DMS79 treated with DMSO at 0.1 percent for 48 hours (cell line): ENCODE measurements around the gene SPP1.

Experiments
- DNase-seq: peaks from one replicate; lab custom pipeline; 2025; lab: John Stamatoyannopoulos, UW

SPP1 gene

DNA sequence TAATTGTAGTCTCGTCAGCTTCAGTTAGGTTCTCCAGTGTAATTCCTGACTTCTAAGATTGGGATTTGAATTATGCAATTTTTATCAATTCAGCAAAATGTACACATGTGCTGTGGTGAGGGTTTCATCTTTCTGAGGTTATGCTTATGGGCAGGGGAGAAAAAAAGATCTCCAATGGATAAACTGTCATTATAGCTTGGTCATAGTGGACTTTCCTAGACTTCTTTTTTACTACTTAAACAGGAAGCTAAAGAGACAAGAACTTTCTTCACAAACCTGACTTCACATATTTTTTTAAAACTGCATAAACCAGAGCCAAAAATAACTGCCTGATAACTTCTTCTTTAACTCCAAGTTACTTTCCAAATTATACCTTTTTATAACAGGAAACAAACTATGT is 21.7 kb upstream of the SPP1 start:
- DNase-seq = no peak

DNA sequence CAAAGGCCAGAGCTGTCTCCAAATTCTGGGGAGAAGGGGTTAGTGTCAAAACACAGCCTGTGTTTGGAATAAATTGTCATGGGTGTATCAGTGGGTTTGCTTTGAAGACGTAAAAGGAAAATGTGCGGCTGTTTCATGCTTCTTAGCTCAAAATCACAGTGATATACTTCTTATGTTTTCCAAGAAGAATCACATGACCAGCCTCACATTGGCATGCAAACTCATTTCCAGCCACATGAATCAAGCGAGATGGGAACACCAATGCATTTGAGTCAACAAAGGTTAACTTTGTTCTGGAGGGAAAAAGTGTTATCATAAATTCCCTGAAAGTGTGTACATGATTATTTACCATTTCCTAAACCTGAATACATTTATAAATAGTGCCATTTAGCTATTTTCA is 19.0 kb upstream of the SPP1 start:
- DNase-seq = no peak

DNA sequence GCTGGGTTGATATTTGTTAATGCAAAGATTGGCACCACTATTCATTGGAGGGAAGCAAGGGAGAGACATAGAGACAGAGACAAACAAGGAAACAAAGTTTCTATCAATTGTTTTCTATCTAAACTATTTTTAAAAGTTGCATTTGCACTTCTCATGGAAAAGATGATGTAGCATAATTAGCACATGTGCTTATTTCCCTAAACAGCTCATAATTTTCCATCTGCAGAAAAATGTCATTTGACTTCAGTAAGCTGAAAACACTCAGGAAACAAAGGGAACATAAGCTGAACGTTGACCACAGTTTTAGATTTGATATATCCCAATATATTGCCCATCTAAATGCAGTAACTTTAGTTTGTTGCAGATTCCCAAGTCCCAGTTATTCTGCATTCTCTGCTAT is 18.5 kb upstream of the SPP1 start:
- DNase-seq = no peak

DNA sequence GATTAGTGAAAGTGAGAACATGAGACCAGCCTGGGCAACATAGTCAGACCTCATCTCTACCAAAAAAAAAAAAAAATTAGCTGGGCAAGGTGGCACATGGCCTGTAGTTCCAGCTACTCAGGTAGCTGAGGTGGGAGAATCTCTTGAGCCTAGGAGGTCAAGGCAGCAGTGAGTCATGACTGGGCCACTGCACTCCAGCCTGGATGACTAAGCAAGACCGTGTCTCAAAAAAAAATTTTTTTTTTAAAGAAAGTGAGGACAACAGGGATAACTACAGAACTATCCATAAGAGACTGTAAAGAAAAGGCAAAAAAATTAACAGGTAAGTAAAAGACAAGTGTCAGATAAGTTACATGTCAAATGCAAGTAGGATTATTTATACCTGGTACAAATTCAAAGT is 13.5 kb upstream of the SPP1 start:
- DNase-seq = no peak

DNA sequence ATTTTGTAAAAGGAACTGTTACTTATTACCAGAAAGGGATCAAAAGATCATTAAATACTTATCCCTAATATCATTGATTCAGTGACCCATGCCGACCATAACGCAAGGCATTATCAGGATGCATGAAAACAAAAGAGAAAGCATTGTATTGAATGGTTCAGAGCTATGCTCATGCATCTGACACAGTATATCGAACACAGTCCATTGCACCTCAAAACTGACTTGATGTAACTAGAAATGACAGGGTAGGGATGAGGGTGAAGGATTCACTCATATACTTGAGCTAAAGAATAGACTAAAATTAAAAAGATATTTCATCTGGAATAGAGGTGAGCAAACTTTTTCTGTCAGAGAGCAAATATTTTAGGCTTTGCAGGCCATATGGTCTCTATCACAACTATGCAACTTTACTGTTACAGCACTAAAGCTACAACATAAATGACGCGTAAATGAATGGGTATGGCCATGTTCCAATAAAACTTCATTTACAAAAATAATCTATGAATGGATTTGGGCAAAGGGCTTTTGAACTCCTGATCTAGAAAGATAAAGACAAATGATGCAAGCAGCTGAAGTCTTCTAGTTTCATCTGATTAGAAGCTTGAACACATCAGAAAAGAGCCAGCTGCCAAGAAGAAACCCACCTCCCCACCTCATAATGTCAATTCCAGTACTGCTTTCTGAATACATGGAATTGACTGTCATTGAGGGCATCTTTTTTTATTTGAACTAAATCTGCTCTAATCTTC is 12.9 kb upstream of the SPP1 start:
- DNase-seq = no peak

DNA sequence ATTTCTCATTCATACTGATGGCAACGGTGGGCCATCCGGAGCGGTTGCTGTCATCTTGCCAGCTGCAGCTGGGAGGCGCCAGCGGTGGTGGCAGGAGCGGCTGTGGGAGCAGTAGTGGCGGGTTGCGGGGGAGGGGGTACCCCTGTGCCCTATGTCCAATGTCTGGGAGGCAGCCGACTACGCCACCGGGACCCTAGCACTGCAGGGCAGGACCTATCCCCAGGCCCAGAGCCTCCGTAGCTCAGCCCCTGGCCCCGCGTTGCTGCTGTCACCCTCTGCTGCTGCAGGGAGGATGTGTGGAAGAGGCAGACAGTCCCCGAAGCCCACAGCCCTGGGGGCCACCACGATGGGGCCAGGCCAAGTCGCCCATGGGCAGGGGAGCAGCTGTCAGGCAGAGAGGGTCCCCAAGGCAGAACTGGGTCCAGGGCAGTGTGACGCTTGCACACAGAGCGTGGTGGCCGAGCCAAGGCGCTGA is 10.0 kb upstream of the SPP1 start:
- no peak for DNase-seq

DNA sequence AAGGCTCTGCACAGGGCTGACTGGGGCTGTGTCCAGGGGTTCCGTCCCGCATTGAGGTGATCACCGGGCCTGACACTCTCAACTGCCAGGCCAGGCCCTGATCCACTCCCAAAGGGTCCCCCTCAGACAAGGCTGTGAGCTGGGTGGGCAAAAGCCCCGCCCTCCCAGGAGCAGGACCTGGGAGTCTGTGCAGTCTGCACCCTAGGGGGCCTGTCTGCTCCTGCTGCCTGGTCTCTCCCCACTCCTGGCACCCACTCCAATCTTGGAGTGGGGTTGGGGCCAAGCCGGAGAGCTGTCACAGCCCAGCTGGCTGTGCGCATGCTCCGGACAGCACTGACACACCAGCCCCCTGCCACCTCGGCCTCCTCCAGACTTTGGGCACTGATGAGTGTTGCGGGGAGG is 9.4 kb upstream of the SPP1 start:
- no peak for DNase-seq

DNA sequence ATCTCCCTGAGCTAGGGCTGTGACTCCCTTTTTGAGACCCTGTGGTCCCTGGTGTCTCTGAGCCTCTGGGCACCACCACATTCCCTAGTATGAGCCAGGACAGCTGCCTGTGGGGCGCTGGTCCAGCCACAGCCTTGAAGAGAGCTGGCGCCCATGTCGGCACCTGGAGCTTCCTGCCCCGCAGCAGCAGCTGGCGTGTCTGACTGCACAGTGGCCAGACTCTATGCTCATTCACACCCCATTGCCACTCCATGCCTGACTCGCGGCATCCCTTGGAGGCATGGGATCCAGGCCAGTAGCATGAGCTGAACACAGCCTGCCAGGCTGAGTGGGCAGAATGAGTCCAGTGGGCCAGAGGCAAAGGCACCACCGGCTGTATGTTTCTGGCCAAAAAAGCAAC is 8.3 kb upstream of the SPP1 start:
- no peak for DNase-seq

DNA sequence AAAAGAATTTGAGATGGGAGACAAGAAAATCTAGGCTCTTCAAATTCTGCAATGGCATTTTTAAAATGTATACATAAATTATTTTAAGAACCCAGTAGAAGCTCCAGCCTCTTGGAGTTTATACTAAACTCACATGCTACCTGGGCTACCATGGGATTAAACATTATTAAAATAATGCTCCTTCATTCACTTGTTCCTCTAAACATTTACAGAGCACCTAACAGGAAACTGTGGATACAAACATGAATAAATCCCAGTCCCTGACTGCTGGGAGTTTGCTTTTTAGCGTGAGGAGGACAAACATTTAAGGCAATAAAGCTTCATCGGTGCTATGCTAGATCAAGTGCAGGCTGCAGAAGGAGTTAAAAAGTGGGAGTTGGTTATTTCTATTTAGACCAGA is 5.4 kb upstream of the SPP1 start:
- DNase-seq = no peak

DNA sequence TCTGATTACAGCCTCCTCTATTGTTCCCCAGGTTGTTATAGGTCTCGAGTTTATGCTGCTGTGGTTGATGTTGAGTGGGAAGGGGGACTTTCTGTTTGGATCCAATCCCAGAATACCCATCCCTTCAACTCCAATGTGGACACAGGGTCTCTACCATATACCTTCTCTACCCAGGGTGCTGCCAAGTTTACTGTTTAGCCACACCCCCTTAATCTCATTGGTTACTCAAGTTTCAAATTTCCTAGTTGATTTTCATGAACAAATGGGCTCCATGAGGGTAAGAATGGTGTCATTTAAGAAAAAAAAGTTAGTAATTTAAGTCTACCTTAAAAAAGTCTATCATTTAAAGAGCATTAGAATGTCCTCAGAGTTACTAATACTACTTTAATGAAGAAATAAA is 3.6 kb upstream of the SPP1 start:
- no peak for DNase-seq

DNA sequence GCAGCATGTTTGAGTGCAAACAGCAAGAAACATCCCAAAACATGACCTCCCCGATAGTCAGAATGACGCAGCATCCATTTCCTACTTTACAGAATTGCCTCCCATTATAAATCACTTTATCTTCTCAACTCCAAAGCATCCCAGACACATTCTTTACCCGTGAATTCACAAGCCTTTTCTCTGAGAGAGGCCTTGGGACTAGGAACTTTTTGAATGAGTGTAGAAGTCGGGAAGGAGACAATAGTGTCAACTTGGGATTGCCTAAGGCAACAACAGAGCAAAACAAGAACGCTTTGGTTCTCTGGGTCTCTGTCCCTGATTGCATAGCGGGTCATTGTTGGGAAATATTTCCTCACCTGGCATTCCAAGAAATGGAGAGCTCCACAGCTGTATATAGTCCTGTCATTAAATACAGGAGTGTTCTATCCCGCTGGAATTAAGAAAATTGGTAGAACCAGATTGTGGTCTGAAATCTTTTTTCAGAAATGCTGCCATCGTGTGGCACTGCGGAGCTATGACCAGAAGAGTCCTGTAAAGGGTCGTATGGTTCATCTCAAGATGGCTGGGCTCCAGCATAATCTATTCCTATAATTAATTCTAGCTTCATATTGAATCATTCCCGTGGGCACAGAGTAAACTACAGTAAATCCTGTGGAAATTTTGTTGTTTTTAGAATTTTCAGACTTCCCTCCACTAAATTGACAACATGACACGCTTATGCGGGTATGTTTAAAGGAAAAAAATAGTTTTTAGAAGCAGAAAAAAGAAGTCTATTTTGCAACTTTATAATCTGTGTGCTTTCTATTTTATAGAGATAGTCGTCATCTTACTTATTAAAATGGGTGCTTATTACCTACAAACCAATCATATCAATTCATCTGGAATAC is 2.0 kb upstream of the SPP1 start:
- peak; percentile 28 for DNase-seq

DNA sequence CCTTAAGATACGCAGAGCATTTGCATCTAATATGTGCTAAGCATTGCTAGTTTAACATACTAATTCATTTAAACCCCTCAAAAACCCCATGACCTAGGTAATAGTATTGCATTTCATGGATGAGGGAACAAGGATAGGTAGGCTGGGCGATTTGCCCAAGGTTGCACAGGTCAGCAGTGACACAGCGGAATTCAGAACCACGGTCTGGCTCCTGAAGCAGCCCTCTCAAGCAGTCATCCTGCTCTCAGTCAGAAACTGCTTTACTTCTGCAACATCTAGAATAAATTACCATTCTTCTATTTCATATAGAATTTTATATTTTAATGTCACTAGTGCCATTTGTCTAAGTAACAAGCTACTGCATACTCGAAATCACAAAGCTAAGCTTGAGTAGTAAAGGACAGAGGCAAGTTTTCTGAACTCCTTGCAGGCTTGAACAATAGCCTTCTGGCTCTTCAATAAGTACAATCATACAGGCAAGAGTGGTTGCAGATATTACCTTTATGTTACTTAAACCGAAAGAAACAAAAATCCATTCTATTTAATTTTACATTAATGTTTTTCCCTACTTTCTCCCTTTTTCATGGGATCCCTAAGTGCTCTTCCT is 555 bp upstream of the SPP1 start:
- DNase-seq = peak; percentile 7

DNA sequence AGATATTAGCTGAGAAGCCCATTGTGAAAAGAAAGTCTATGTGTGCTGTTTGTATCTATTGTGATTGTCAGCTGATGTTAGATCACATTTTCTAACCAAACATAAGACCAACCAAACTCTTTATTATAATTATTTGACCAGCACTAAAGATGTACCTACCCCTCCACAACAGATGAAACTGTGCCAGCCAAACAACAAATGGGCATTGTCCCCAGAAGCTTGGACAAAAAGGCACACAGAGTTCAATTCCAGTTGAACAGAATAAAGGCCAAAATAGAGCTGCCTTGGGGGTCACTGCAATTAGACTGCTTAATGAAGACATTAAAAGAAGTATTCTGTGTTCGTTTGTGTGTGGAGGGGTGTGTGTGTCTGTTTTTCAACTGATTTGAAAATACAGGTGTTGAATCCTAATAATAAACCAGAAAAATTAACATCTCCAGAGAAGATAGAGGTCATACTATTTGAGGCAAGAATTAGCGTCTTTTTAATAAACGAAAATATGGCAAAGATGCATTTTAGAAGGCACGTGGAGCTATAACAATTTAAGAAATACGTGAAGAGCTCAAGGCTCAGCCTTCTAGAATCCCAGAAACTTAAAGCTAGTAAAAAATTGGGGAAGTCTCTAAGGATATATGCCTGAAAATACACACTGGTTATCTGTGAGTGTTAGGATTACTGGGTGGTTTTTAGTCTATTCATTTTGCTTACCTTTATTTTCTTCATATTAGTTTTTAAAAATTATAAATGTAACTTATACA is 2.2 kb downstream of the SPP1 start:
- no peak for DNase-seq

DNA sequence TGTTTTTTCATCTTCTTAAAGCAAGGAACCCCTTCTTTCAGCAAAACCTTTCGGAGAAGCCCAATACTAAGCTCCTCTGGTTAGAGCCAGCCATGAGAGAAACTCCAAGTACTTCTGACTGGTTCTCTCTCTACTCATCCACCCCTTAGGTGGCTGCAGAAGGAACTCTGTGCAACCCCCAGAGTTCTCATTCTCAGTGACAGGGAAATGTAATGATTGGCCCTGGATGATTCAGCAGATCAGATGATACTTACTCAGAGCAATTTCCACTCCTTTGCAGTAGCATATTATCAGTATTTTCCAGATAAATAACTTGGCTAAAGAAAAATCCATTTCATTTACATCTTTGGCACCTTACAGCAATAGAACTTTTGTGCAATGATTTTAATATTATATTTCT is 3.2 kb downstream of the SPP1 start:
- DNase-seq = no peak

DNA sequence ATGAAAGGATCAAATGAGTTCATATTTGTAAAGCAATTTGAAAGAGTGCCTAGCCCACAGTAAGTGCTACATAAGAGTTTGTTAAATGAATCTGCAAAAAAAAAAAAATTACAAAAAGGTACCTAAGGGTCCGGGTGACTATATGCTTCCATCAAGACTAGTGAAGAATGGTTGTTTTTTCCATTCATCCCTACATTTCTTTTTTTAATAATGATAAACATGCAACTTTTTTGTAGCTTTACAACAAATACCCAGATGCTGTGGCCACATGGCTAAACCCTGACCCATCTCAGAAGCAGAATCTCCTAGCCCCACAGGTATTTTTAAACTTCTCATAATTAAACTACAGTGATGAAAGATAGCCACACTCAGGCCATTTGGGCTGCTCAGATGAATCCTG is 4.3 kb downstream of the SPP1 start:
- DNase-seq = no peak

DNA sequence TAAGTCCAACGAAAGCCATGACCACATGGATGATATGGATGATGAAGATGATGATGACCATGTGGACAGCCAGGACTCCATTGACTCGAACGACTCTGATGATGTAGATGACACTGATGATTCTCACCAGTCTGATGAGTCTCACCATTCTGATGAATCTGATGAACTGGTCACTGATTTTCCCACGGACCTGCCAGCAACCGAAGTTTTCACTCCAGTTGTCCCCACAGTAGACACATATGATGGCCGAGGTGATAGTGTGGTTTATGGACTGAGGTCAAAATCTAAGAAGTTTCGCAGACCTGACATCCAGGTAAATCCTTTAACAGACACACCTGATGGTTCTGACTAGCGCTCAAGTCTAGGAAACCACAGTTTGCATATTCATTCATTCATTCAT is 6.0 kb downstream of the SPP1 start:
- DNase-seq = no peak

DNA sequence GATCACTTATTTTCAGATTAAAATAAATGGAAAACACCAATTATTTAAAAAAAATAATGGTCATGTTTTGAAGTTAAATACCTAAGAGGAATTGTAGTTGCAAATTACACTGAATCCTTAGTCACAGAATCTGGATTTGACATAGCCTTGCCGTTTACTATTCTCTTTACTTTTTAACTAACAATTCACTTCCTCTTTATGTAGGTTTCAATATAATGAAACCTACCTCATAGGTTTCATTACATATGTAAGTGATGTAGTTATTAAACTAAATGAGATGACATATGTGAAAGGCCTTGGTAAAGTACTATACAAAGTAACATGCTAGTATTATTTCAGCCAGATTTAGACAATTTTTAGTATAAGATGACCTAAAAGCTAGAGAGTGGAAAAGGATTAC is 6.5 kb downstream of the SPP1 start:
- DNase-seq = no peak

DNA sequence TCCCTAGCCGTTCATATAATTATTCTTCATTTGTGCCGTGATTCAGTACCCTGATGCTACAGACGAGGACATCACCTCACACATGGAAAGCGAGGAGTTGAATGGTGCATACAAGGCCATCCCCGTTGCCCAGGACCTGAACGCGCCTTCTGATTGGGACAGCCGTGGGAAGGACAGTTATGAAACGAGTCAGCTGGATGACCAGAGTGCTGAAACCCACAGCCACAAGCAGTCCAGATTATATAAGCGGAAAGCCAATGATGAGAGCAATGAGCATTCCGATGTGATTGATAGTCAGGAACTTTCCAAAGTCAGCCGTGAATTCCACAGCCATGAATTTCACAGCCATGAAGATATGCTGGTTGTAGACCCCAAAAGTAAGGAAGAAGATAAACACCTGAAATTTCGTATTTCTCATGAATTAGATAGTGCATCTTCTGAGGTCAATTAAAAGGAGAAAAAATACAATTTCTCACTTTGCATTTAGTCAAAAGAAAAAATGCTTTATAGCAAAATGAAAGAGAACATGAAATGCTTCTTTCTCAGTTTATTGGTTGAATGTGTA is 7.0 kb downstream of the SPP1 start:
- no peak for DNase-seq

DNA sequence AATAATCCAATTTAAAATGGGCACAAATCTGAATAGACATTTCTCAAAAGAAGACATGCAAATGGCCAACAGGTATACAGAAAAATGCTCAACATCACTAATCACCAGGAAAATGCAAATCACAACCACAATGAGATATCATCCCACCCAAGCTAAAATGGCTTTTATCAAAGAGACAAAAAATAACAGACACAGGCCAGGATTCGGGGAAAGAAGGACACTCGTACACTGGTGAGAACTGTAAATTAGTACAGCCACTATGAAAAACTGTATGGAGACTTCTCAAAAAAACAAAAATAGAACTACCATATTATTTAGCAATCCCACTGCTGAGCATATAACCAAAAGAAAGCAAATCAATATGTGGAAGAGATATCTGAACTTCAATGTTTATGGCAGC is 8.5 kb downstream of the SPP1 start:
- no peak for DNase-seq

DNA sequence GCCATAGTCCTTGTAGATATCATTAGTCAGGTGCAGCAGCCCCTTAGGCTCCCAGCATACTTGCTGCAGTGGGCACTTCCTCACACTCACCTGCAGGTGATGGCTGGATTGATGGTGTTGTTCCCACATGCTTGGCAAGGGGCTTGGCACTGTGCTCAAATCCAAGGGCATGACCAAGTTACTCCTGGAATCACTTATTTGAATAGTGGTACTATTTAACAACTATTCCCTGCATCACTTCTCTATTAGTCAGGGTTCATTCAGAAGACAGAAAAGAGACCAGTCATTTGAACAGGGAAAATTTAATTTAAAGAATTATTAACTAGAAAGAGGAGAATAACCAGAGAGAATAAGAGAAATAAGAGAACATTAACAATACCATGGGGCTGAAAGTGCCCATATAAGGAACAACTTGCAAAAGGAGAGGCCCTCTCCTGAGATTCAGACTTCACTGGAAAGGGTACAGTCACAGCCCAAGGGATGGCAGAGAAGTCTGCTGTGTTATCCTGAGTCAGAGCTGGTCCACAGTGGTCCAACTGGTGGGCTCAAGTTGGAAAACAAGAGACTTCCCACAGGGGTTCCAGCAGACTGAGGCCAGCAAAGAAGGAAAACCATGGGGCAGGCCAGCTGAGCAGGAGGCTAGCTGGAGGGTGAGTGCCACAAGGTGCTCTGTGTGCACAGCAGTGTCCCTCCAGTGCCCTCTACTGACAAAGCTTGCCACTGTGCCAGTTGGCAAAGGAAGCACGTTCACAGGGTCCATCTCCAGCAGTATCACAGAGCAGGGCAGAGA is 9.8 kb downstream of the SPP1 start:
- DNase-seq = no peak

DNA sequence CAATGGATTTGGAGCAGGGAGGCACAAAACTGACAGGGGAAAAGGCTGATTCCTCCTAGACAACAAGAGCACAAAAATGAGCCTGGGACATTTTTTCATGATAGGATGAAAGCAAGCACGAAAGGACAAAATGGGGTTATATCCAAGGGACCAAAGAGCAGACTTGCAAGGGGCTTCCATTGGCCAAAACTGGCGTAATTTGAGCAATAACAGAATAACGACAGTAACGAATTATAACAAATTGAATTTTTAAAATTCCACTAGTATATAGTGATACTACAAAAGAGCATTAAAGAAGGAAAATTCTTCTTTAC is 10.3 kb downstream of the SPP1 start:
- DNase-seq = no peak
